Upper lobe of right lung (tissue), 1 donor: ENCODE data around the gene PCYT2. TPM values are rescaled to one million over a fixed set of nuclear protein-coding genes. Genes with fewer than 3 reads are reported as not detected.

Experiments used
- ATAC-seq: fragments of 200-7000 bp; cut with Tn5 transposase; one replicate; pipeline ENCODE4 v1.9.1; 2020; ENCODE audit warnings: mild to moderate bottlenecking, moderate library complexity
- DNase-seq: peaks from one replicate; pipeline ENCODE4 v3.0.0-alpha.2; 2020
- H3K27ac ChIP-seq: fragments of 200-600 bp; one replicate; pipeline ENCODE4 v1.8.0; 2022
- H3K27me3 ChIP-seq: fragments of 200-600 bp; one replicate; pipeline ENCODE4 v1.8.0; 2022; ENCODE audit warnings: mild to moderate bottlenecking
- H3K36me3 ChIP-seq: fragments of 200-600 bp; one replicate; pipeline ENCODE4 v1.8.0; 2022
- H3K4me1 ChIP-seq: fragments of 200-600 bp; one replicate; pipeline ENCODE4 v1.8.0; 2022
- H3K4me3 ChIP-seq: fragments of 200-600 bp; one replicate; pipeline ENCODE4 v1.8.0; 2022; ENCODE audit warnings: mild to moderate bottlenecking
- H3K9me3 ChIP-seq: fragments of 200-600 bp; one replicate; pipeline ENCODE4 v1.8.0; 2022
- CTCF ChIP-seq: fragments of 200-600 bp; IDR thresholded peaks from one replicate; pipeline ENCODE4 v1.8.0; 2022; ENCODE audit warnings: antibody characterized with exemption
- intact Hi-C: fragments of 100-400 bp; cut with DNase I; formaldehyde crosslinking; loops from one replicate; pipeline ENCODE4 v1.11.0; 2022
- total RNA-seq: library from RNA; stranded (reverse); fragmentation: NEBNext Ultra II Directional; extraction: Animal tissue kit (Norgen Biotek cat#: 25700); gene quantifications from one replicate; pipeline ENCODE4 v1.2.1, GENCODE V29; 2021
- donor health status: DM: no; HTN: yes; CAD: no; lungs with severe emphysema.

The PCYT2 gene
- total RNA-seq, 1 donor from 2014 or later: 46.1 TPM

GRCh38 chr17:81948635-81949378, 37.6 kb upstream of the PCYT2 start:
- peak; percentile 24 for ATAC-seq
- Histone ChIP-seq H3K27ac (no peak overlapping the region), H3K9me3 (no peaks in the 10 kb centered on the region), H3K4me1 (no peaks in the 10 kb centered on the region), H3K27me3 (no peaks in the 10 kb centered on the region), H3K36me3 (no peaks in the 10 kb centered on the region), H3K4me3 (no peak overlapping the region)
- intact Hi-C loops: no loop called here
- TF ChIP-seq CTCF: no peak
- DNase-seq: no peak

GRCh38 chr17:81947189-81947588, 36.0 kb upstream of the PCYT2 start, which contains the start of gene MYADML2:
Gene MYADML2, minus strand, starts transcription at chr17:81947233. Its CDS starts 5,492 bp downstream, at chr17:81941741.
- H3K36me3 ChIP-seq: no peaks in the 10 kb centered on the region
- no peak for DNase-seq
- no peak within 1 kb of the TSS for H3K4me3 ChIP-seq
- no peaks in the 10 kb centered on the region for H3K4me1 ChIP-seq
- intact Hi-C loops: no loop called here
- peaks cover 7% of the 10 kb centered on the region for H3K27me3 ChIP-seq
- no peaks in the 10 kb centered on the region for H3K9me3 ChIP-seq
- ATAC-seq: no peak
- H3K27ac ChIP-seq: no peak within 1 kb of the TSS
- no peak for TF ChIP-seq CTCF

GRCh38 chr17:81944858-81945257, 33.7 kb upstream of the PCYT2 start:
- DNase-seq: no peak
- no peak for ATAC-seq
- no peak for TF ChIP-seq CTCF
- Histone ChIP-seq H3K36me3 (no peaks in the 10 kb centered on the region), H3K27me3 (peaks cover 12% of the 10 kb centered on the region), H3K27ac (no peak overlapping the region), H3K4me3 (no peak overlapping the region), H3K9me3 (no peaks in the 10 kb centered on the region), H3K4me1 (no peaks in the 10 kb centered on the region)
- intact Hi-C loops: no loop called here

GRCh38 chr17:81942167-81942553, 31.0 kb upstream of the PCYT2 start:
- Histone ChIP-seq H3K27ac (no peak overlapping the region), H3K9me3 (no peaks in the 10 kb centered on the region), H3K27me3 (peaks cover 12% of the 10 kb centered on the region), H3K4me3 (no peak overlapping the region), H3K4me1 (peaks cover 6% of the 10 kb centered on the region), H3K36me3 (no peaks in the 10 kb centered on the region)
- TF ChIP-seq CTCF: no peak
- no peak for ATAC-seq
- no peak for DNase-seq
- intact Hi-C loops: no loop called here

- peaks cover 12% of the 10 kb centered on the region for H3K27me3 ChIP-seq
- no peak for ATAC-seq
- H3K4me1 ChIP-seq: peaks cover 9% of the 10 kb centered on the region
- H3K9me3 ChIP-seq: no peaks in the 10 kb centered on the region
- no peak for TF ChIP-seq CTCF
- no peaks in the 10 kb centered on the region for H3K36me3 ChIP-seq
- peak; percentile 64 for DNase-seq
- H3K4me3 ChIP-seq: no peak overlapping the region
- intact Hi-C loops: no loop called here
- H3K27ac ChIP-seq: no peak overlapping the region
These were observed 30.4 kb upstream of the PCYT2 start for GRCh38 chr17:81941484-81942166.
